ENCODE measurements around the gene PAPPA.

The PAPPA gene

DNA sequence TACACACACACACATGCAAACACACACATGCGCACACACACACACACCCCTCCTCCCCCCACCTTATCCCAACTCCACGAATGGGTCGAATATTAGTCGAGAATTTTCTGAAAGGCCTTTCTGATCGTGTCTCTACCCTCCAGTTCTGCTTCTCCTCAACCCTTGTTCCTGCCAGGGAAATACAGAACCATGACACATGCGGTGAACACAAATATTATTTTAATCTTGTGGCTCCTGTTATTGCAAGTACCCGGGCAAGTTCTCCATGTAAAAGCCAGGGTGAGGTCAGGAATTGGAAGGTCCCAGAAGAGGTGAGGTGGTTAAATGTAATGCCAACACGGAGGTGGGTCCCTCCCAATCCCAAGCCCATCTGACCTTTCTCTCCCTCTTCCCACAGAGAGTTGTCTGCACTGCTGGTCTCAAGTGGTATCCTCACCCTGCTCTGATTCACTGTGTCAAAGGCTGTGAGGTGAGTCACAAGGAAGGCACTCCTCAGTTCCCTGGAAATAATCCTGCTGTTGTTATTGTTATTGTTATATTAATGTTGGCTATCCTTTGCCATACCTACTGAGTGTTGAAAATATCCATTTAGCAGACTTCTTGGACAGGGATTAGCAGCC, 223.7 kb downstream of the PAPPA start:
- TF ChIP-seq, protein P1, sequence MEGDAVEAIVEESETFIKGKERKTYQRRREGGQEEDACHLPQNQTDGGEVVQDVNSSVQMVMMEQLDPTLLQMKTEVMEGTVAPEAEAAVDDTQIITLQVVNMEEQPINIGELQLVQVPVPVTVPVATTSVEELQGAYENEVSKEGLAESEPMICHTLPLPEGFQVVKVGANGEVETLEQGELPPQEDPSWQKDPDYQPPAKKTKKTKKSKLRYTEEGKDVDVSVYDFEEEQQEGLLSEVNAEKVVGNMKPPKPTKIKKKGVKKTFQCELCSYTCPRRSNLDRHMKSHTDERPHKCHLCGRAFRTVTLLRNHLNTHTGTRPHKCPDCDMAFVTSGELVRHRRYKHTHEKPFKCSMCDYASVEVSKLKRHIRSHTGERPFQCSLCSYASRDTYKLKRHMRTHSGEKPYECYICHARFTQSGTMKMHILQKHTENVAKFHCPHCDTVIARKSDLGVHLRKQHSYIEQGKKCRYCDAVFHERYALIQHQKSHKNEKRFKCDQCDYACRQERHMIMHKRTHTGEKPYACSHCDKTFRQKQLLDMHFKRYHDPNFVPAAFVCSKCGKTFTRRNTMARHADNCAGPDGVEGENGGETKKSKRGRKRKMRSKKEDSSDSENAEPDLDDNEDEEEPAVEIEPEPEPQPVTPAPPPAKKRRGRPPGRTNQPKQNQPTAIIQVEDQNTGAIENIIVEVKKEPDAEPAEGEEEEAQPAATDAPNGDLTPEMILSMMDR (IDR thresholded peaks at IDR 0.05; ENCODE audit: low read depth, low read length, missing control alignments), result no peak
- H3K4me3 ChIP-seq (replicated peaks; ENCODE audit: low read depth, low read length), result no peak overlapping the region
- peak; percentile 26 for DNase-seq (ENCODE audit: extremely low read depth, low read depth)

GRCh38 chr9:116378873-116379272, 225.3 kb downstream of the PAPPA start:
- no peak for DNase-seq (ENCODE audit: extremely low read depth, low read depth)
- no peak overlapping the region for H3K4me3 ChIP-seq (replicated peaks; ENCODE audit: low read depth, low read length)
- TF ChIP-seq, protein P1 (IDR thresholded peaks at IDR 0.05; ENCODE audit: low read depth, low read length, missing control alignments), result no peak

DNA sequence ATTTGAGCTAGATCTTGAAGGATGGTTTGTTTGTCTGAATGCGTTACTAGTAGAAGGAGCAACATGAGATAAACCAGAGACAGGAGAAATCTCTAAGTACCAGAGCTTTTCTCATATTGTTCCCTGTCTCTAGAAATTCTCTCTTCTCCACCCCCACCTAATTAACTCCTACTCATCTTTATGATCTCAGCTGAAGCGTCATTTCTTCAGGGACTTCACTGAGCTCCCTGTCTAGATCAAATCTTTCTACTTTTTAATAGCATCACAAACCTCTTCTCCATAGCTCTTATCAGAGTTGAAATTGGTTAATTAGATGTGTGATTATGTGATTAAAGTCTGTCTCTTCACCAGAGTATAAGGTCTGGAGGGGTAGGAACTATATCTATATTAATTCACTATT, 226.2 kb downstream of the PAPPA start:
- H3K4me3 ChIP-seq (replicated peaks; ENCODE audit: low read depth, low read length), result no peak overlapping the region
- no peak for DNase-seq (ENCODE audit: extremely low read depth, low read depth)
- TF ChIP-seq, protein P1 (IDR thresholded peaks at IDR 0.05; ENCODE audit: low read depth, low read length, missing control alignments), result no peak

DNA sequence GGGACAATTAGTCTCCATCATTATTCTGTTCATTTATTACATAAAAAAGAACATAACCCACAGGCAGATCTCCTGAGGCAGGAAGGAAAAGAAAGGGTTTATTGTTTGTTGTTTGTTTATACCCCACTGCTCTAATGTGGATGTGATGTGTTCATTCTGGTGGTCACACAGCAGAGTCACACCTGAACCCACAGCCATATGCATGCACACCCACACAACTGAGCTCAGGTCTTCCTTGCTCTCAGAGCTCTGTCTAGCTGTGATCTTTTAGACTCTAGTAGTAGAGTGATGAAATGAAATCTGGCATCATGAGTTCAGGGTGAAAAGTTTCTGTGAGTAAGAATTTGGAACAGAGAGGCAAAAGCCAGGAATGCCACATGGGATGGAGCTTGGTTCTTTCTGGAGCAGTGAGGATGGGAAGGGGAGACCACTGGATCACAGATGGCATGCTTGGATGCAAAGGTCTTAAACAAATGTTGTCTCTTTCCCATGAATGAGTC, 227.0 kb downstream of the PAPPA start:
- no peak overlapping the region for H3K4me3 ChIP-seq (replicated peaks; ENCODE audit: low read depth, low read length)
- DNase-seq (ENCODE audit: extremely low read depth, low read depth), result no peak
- TF ChIP-seq, protein P1 (IDR thresholded peaks at IDR 0.05; ENCODE audit: low read depth, low read length, missing control alignments), result no peak

DNA sequence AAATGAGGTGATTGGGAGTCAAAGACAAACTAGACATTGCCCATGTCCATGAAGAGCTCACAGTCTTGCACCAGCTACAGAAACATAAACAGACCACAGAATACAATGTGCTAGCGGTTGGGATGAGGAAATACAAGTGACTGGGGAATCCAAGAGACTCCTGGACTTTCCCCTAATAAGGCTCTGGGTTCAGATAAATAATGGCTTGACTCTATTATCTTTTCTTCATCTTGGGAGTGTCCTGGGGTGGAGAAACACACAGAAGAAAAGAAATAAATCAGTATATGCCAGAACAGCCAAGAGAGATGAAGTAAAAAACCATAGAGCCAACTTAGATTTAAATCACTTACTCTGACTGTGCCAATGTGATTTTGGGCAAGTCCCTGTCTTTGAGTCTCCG, 227.8 kb downstream of the PAPPA start:
- no peak overlapping the region for H3K4me3 ChIP-seq (replicated peaks; ENCODE audit: low read depth, low read length)
- TF ChIP-seq, protein P1 (IDR thresholded peaks at IDR 0.05; ENCODE audit: low read depth, low read length, missing control alignments), result no peak
- DNase-seq (ENCODE audit: extremely low read depth, low read depth), result no peak

DNA sequence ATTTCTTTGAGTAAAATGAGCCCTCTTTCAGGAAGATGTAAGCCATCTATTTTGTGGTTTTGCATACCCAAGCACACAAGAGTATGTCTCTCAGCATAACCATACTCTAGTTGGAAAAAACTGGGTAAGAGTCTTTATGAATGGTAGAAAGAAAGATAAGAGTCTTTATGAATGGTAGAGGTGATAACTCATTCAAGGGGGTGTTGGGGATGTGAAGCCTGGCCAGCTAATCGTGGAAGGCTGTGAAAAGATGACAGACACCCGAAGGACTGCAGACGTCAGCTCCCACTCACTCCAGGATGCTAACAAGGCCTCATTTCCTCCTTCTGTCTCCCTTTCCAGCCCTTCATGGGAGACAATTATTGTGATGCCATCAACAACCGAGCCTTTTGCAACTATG, 228.5 kb downstream of the PAPPA start:
- DNase-seq (ENCODE audit: extremely low read depth, low read depth), result no peak
- no peak overlapping the region for H3K4me3 ChIP-seq (replicated peaks; ENCODE audit: low read depth, low read length)
- TF ChIP-seq, protein P1 (IDR thresholded peaks at IDR 0.05; ENCODE audit: low read depth, low read length, missing control alignments), result no peak

DNA sequence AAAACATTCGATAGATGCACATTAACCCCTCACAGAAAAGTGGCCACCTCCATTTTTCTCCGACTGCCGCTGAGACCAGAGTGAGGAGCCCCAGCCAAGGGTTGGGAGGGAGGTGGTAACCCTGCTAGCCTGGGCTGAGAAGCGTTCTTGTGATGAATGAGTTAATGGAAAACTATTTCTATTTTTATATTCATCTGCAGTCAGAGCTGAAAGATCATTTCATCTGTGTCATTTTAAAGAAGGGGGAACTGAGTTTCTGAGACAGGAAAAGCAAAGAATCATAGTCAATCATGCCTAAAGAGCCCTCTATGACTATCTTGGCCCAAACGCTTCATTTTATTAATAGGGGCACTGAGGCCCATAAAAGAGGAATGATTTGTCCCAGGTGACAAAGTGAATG, 229.5 kb downstream of the PAPPA start:
- TF ChIP-seq, protein P1 (IDR thresholded peaks at IDR 0.05; ENCODE audit: low read depth, low read length, missing control alignments), result no peak
- DNase-seq (ENCODE audit: extremely low read depth, low read depth), result no peak
- no peak overlapping the region for H3K4me3 ChIP-seq (replicated peaks; ENCODE audit: low read depth, low read length)
